K562 (cell line): Measurements from ENCODE around the gene PIH1D1. TPM values are rescaled to one million over a fixed set of nuclear protein-coding genes. Genes with fewer than 3 reads are reported as not detected.

ENCODE experiments used
- ATF1 ChIP-seq, 2 experiments: fragments of 450-650 bp in 1 of 2; IDR thresholded peaks; 2 replicates each; pipeline ENCODE4 v1.6.1; 2016; ENCODE audit warnings: missing compliant biosample characterization in 1 of 2, missing genetic modification characterization in 1 of 2
- BHLHE40 ChIP-seq: IDR thresholded peaks from 2 replicates; pipeline ENCODE4 v1.6.1; 2011; ENCODE audit warnings: low read length, improper control_type of control experiment
- EP400 ChIP-seq: fragments of 450-650 bp; IDR thresholded peaks from 2 replicates; pipeline ENCODE4 v1.6.1; 2017; ENCODE audit warnings: antibody characterized with exemption, mild to moderate bottlenecking, moderate library complexity
- GABPB1 ChIP-seq: sonication (generic); formaldehyde crosslinking; IDR thresholded peaks from 2 replicates; pipeline ENCODE4 v1.8.0; 2022; ENCODE audit warnings: mild to moderate bottlenecking, missing genetic modification reagents
- L3MBTL2 ChIP-seq: fragments of 450-650 bp; IDR thresholded peaks from 2 replicates; pipeline ENCODE4 v1.6.1; 2016; ENCODE audit warnings: mild to moderate bottlenecking, moderate library complexity
- NR2C1 ChIP-seq, 2 experiments: fragments of 450-650 bp; IDR thresholded peaks; 2 replicates each; pipeline ENCODE4 v1.6.1; 2017; ENCODE audit warnings: mild to moderate bottlenecking in 2 of 2, antibody characterized with exemption in 1 of 2, inconsistent platforms in 1 of 2, missing compliant biosample characterization in 1 of 2, missing genetic modification characterization in 1 of 2
- PHB2 ChIP-seq: fragments of 450-650 bp; IDR thresholded peaks from 2 replicates; pipeline ENCODE4 v1.6.1; 2017; ENCODE audit warnings: low read depth
- POLR2A ChIP-seq: fragments of 450-650 bp; conservative IDR thresholded peaks from 2 replicates; pipeline ENCODE4 v1.6.1; 2016
- POLR2AphosphoS2 ChIP-seq: IDR thresholded peaks from 2 replicates; pipeline ENCODE4 v1.6.1; 2012; ENCODE audit warnings: low read length, improper control_type of control experiment
- POLR2H ChIP-seq: IDR thresholded peaks from 2 replicates; pipeline ENCODE4 v1.6.1; 2016; ENCODE audit warnings: missing genetic modification characterization, low read depth, mild to moderate bottlenecking, control low read depth, missing compliant biosample characterization, moderate library complexity
- RBFOX2 ChIP-seq: fragments of 200-400 bp; formaldehyde crosslinking; IDR thresholded peaks from 2 replicates; pipeline ENCODE4 v1.6.1; 2017; ENCODE audit warnings: low read depth, mild to moderate bottlenecking, low read length, moderate library complexity
- SREBF1 ChIP-seq: fragments of 150-350 bp; IDR thresholded peaks from 2 replicates; pipeline ENCODE4 v1.6.1; 2014; ENCODE audit warnings: antibody characterized with exemption, low read depth, low read length, borderline replicate concordance
- TAF1 ChIP-seq: IDR thresholded peaks from 2 replicates; pipeline ENCODE4 v1.6.1; 2011; ENCODE audit warnings: mild to moderate bottlenecking, low read length, moderate library complexity; ENCODE audit not compliant: insufficient read depth, control insufficient read depth, severe bottlenecking; ENCODE audit errors: extremely low read depth
- ZFP1 ChIP-seq: fragments of 450-650 bp; formaldehyde crosslinking; IDR thresholded peaks from 2 replicates; pipeline ENCODE4 v1.4.0; 2020; ENCODE audit warnings: mild to moderate bottlenecking, mixed read lengths
- ZNF239 ChIP-seq: fragments of 250-450 bp; sonication (Bioruptor Pico); IDR thresholded peaks from 2 replicates; pipeline ENCODE4 v1.4.0; 2020; ENCODE audit warnings: mild to moderate bottlenecking
- polyA plus RNA-seq, 8 experiments: library from polyadenylated mRNA; depleted of rRNA in 4 of 8; stranded (reverse) in 5 of 8; unstranded in 3 of 8; fragments of >200 nt; fragmentation: Nextera tagmentation in 2 of 8; fragmentation: Illumina TruSeq in 1 of 8; extraction: Ambion mirVana in 2 of 8; extraction: Trizol in 1 of 8; gene quantifications; 2 replicates each; pipeline versions ENCODE4 v1.2.1 to v1.2.3, GENCODE V29; 2011 to 2014; ENCODE audit warnings: inconsistent platforms in 1 of 8, missing spikeins in 1 of 8
- total RNA-seq, 7 experiments: library from RNA; depleted of rRNA in 6 of 7; stranded (reverse); fragments of >200 nt in 6 of 7; fragmentation: Illumina TruSeq in 2 of 7; extraction: Trizol in 2 of 7; gene quantifications; 2 replicates each; pipeline versions ENCODE4 v1.2.1 to v1.2.3, GENCODE V29; 2011 to 2021; ENCODE audit warnings: low replicate concordance in 1 of 7
- TF ChIP-seq, protein P1 (sequence below): sonication (generic); formaldehyde crosslinking; IDR thresholded peaks from 2 replicates; pipeline ENCODE4 v1.9.0; 2022; ENCODE audit warnings: mild to moderate bottlenecking, missing genetic modification reagents
- TF ChIP-seq, protein P2 (sequence below): sonication (generic); formaldehyde crosslinking; IDR thresholded peaks from 2 replicates; pipeline ENCODE4 v1.8.1; 2023; ENCODE audit warnings: mild to moderate bottlenecking, missing genetic modification reagents
- TF ChIP-seq, protein P3 (sequence below): sonication (generic); formaldehyde crosslinking; IDR thresholded peaks from 2 replicates; pipeline ENCODE4 v1.8.1; 2023; ENCODE audit warnings: mild to moderate bottlenecking, missing genetic modification reagents
- TF ChIP-seq, protein P4 (sequence below): sonication (generic); formaldehyde crosslinking; IDR thresholded peaks from 2 replicates; pipeline ENCODE4 v1.8.0; 2022; ENCODE audit warnings: mild to moderate bottlenecking, missing genetic modification reagents
- TF ChIP-seq, protein P5 (sequence below): fragments of 450-650 bp; IDR thresholded peaks from 2 replicates; pipeline ENCODE4 v1.6.1; 2016

The PIH1D1 gene
- total and polyA plus RNA-seq, 9 of the 15 experiments (the other 6 are each of a cell fraction or from before 2014, with no cell fraction given), result 26.5 to 224 (median 137) TPM

DNA sequence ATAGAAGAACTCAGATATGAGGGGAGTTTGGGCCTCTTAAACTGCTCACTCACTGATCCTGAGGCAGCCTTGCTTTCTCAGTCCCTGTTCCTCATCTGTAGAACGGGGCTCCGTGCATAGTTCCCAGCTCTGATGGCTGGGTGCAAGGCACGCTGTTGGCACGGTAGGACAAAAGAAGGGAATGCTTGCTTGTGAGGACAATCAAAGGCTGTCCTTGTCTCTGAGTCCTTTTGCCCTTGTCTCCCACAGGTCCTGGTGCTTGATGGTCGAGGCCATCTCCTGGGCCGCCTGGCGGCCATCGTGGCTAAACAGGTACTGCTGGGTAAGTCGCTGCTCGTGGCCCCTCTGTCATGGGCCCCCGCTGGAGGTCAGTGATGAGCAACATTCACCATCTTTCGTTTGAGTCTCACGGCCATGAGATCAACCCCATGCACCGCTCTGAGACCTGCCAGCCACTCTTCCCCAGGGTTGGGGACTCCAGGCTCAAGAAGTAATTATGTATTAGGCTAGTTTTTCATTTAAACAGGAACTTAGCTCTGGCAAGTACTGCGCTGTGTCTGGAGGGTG is 38.1 kb upstream of the PIH1D1 start (continued):
- TF ChIP-seq PHB2, result no peak
- no peak for TF ChIP-seq SREBF1
- TF ChIP-seq GABPB1 (CRISPR knock-in tag), result peak; percentile 64
- 0 out of 2 replicates have a peak, but pooled peaks have one; percentile 9 for TF ChIP-seq BHLHE40
- TF ChIP-seq, protein P1, sequence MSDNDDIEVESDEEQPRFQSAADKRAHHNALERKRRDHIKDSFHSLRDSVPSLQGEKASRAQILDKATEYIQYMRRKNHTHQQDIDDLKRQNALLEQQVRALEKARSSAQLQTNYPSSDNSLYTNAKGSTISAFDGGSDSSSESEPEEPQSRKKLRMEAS (CRISPR knock-in tag), result 0 out of 2 replicates have a peak, but pooled peaks have one; percentile 29
- peak; percentile 50; the same call in 1 of the 2 replicates for TF ChIP-seq L3MBTL2
- TF ChIP-seq NR2C1 (IDR thresholded peaks at IDR 0.05), result no peak
- 0 out of 2 replicates have a peak, but pooled peaks have one; percentile 2 for TF ChIP-seq NR2C1 (tag; IDR thresholded peaks at IDR 0.05)
- TF ChIP-seq POLR2H (tag), result peak; percentile 52; the same call in 1 of the 2 replicates
- TF ChIP-seq ZNF239 (CRISPR knock-in tag), result no peak
- peak; percentile 77 for TF ChIP-seq RBFOX2
- TF ChIP-seq EP400, result peak; percentile 62; the same call in 1 of the 2 replicates
- TF ChIP-seq TAF1, result peak; percentile 73
- TF ChIP-seq, protein P2, sequence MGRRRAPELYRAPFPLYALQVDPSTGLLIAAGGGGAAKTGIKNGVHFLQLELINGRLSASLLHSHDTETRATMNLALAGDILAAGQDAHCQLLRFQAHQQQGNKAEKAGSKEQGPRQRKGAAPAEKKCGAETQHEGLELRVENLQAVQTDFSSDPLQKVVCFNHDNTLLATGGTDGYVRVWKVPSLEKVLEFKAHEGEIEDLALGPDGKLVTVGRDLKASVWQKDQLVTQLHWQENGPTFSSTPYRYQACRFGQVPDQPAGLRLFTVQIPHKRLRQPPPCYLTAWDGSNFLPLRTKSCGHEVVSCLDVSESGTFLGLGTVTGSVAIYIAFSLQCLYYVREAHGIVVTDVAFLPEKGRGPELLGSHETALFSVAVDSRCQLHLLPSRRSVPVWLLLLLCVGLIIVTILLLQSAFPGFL, result peak; percentile 99; the same call in 1 of the 2 replicates
- TF ChIP-seq ATF1 (CRISPR knock-in tag; IDR thresholded peaks at IDR 0.05), result no peak
- 0 out of 2 replicates have a peak, but pooled peaks have one; percentile 27 for TF ChIP-seq ATF1 (tag; IDR thresholded peaks at IDR 0.05)
- TF ChIP-seq, protein P3, sequence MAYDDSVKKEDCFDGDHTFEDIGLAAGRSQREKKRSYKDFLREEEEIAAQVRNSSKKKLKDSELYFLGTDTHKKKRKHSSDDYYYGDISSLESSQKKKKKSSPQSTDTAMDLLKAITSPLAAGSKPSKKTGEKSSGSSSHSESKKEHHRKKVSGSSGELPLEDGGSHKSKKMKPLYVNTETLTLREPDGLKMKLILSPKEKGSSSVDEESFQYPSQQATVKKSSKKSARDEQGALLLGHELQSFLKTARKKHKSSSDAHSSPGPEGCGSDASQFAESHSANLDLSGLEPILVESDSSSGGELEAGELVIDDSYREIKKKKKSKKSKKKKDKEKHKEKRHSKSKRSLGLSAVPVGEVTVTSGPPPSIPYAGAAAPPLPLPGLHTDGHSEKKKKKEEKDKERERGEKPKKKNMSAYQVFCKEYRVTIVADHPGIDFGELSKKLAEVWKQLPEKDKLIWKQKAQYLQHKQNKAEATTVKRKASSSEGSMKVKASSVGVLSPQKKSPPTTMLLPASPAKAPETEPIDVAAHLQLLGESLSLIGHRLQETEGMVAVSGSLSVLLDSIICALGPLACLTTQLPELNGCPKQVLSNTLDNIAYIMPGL (CRISPR knock-in tag), result peak; percentile 83; the same call in 1 of the 2 replicates
- TF ChIP-seq, protein P4, sequence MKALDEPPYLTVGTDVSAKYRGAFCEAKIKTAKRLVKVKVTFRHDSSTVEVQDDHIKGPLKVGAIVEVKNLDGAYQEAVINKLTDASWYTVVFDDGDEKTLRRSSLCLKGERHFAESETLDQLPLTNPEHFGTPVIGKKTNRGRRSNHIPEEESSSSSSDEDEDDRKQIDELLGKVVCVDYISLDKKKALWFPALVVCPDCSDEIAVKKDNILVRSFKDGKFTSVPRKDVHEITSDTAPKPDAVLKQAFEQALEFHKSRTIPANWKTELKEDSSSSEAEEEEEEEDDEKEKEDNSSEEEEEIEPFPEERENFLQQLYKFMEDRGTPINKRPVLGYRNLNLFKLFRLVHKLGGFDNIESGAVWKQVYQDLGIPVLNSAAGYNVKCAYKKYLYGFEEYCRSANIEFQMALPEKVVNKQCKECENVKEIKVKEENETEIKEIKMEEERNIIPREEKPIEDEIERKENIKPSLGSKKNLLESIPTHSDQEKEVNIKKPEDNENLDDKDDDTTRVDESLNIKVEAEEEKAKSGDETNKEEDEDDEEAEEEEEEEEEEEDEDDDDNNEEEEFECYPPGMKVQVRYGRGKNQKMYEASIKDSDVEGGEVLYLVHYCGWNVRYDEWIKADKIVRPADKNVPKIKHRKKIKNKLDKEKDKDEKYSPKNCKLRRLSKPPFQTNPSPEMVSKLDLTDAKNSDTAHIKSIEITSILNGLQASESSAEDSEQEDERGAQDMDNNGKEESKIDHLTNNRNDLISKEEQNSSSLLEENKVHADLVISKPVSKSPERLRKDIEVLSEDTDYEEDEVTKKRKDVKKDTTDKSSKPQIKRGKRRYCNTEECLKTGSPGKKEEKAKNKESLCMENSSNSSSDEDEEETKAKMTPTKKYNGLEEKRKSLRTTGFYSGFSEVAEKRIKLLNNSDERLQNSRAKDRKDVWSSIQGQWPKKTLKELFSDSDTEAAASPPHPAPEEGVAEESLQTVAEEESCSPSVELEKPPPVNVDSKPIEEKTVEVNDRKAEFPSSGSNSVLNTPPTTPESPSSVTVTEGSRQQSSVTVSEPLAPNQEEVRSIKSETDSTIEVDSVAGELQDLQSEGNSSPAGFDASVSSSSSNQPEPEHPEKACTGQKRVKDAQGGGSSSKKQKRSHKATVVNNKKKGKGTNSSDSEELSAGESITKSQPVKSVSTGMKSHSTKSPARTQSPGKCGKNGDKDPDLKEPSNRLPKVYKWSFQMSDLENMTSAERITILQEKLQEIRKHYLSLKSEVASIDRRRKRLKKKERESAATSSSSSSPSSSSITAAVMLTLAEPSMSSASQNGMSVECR (CRISPR knock-in tag), result peak; percentile 52; the same call in 1 of the 2 replicates
- peak; percentile 73 for TF ChIP-seq POLR2A
- TF ChIP-seq ZFP1, result no peak
- TF ChIP-seq POLR2AphosphoS2, result peak; percentile 63; the same call in 1 of the 2 replicates
- TF ChIP-seq, protein P5, sequence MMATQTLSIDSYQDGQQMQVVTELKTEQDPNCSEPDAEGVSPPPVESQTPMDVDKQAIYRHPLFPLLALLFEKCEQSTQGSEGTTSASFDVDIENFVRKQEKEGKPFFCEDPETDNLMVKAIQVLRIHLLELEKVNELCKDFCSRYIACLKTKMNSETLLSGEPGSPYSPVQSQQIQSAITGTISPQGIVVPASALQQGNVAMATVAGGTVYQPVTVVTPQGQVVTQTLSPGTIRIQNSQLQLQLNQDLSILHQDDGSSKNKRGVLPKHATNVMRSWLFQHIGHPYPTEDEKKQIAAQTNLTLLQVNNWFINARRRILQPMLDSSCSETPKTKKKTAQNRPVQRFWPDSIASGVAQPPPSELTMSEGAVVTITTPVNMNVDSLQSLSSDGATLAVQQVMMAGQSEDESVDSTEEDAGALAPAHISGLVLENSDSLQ, result peak; percentile 3; the same call in 1 of the 2 replicates
